ENCODE measurements around the gene LUC7L.
"Not testable (repeated sequence)": the region's sequence is repeated elsewhere in the genome, so short reads cannot be mapped to it uniquely, and the experiment has no call there.

LUC7L gene

DNA sequence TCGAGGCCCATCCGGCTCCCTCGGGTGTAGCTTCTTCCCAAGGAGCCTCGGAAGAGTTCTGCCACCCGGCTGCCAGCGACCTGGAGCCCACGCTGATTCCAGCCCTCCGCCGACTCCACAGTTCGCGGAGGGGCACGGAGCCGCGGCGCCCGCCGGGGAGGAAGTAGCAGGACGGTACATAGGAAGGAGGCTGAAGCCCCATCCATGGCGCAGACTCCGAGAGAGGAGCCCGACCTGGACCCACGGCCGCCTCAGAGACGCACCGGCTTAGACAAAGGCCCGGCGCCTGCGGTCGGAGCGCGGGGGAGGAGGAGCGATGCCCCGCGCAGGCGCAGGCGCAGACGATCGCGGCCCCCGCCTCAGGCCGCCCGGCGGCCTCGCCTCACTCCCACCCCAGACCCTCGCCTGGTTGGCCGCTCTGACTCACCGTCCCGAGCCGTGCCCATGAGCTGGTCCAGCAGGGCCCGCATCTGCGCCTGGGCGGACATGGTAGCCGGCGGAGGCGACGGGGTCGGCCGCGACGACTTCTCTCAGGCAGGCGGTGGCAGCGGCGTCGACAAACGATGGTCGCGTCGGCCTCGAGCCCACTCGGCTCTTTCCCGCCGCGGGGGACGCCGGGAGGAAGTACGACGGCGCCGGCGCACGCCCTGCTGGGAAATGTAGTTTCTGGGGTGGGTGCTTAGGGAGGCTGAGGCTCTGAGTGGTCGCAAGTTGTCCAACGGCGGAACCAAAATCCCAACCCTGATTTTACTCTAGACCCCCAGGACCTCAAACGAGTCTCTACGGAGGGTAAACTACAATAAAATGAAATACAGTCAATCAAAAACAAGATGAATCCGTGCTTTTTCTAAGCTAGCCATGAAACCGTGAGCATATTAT, at the start of gene LUC7L:
TSS of gene LUC7L (minus strand) at position 598 of the 879 bp plus-strand sequence. CDS start at position 488, 110 bp downstream.
- peak; percentile 81 for DNase-seq (ENCODE audit: low read depth)

DNA sequence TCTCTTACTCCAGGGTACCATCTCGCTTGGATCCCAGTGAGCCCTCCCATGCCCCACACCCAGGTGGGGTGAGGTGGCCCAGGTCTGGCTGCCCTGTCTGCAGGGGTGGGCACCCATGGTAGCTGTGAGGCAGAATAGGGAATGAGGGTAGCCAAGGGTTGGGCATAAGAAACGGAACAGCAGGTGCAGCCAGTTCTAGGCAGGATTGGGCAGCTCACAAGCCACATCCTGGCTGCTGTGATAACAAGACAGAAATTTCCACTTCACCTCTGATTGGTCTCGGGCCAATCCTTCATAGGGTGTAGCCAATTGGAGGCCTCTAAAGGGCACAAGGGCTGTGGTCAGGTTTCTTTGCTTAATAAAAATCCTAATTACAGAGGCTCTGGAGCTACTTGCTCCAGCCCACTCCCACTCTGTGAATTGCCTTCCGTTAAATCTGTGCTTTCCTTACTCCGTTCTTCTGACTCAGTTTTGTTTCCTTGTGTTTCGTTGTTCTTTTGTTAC, 49.7 kb upstream of the LUC7L start:
- DNase-seq (ENCODE audit: low read depth), result no peak

DNA sequence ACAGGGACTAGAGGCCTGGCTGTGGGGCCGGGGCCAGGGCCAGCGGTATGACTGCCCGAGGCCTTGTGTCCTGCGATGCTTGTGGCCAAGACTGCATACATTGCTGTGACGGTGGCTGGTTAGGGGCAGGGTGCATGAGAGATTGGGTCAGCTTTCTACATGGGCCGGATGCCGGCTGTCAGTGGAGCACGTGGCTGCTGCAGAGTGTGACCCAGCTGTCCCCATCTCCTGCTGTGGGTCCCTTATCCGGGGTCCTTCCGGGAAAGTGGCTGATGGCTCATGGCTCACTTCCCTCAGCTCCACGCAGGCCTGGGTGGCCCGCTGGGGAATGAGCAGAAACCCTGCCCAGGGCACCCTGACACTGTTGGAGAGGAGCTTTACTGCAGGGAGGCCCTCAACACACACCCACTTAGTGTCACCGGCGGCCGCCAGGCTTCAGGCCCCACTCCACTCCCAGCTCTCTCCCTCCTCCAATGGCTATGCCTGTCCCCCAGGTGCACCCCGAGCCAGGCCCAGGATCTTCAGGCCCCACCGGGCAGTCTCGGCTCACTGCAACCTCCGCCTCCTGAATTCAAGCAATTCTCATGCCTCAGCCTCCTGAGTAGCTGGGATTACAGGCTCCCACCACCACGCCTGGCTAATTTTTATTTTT, 47.3 kb upstream of the LUC7L start:
- DNase-seq (ENCODE audit: low read depth), result no peak

GRCh38 chr16:275786-276232, 46.6 kb upstream of the LUC7L start, which contains the start of gene RGS11:
RGS11 (minus strand) TSS chr16:275944; CDS start chr16:275911, 33 bp downstream.
- DNase-seq (ENCODE audit: low read depth), result no peak

- DNase-seq (ENCODE audit: low read depth), result no peak
Measured at GRCh38 chr16:275041-275641, 45.9 kb upstream of the LUC7L start.

DNA sequence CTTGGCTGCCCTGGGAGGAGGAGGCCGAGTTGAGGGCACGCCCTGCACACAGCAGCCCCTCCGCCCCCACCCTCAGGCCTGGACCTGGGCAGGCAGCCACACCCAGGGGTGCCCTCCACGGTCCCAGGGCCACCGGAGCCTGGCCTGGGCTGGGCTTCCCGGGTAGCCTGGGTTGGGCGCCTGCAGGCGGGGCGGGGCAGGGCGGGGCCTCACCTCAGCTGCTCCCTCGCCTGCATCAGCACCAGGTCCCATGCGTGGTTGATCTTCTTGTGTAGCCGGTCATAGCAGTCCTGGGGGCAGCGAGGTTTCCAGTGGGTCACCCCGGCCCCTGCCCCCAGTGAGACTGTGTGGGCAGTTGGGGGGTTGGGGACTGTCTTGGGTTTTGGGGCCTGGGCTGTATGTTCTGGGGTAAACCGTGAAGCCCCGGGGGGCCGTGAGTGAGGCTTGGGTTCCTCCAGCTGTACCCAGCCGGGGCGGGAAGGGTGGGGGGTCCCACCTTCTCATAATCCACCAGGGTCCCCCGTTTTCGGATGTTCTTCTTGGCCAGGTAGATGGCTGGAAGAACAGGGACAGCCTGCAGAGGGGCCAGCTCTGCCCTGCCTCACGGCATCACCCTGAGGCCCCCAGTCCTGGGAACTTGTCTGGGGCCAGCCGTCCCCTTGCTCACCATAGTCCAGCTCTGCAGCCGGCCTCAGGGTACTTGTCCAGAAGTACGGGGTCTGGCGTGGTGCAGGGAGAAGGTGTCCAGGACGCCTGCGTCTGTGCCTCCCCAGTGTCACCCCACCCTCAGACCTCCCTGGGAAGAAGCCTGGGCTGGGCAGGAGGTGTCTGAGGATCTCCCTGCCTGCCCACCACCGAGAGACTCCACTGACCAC, 44.5 kb upstream of the LUC7L start:
- DNase-seq (ENCODE audit: low read depth), result no peak

DNA sequence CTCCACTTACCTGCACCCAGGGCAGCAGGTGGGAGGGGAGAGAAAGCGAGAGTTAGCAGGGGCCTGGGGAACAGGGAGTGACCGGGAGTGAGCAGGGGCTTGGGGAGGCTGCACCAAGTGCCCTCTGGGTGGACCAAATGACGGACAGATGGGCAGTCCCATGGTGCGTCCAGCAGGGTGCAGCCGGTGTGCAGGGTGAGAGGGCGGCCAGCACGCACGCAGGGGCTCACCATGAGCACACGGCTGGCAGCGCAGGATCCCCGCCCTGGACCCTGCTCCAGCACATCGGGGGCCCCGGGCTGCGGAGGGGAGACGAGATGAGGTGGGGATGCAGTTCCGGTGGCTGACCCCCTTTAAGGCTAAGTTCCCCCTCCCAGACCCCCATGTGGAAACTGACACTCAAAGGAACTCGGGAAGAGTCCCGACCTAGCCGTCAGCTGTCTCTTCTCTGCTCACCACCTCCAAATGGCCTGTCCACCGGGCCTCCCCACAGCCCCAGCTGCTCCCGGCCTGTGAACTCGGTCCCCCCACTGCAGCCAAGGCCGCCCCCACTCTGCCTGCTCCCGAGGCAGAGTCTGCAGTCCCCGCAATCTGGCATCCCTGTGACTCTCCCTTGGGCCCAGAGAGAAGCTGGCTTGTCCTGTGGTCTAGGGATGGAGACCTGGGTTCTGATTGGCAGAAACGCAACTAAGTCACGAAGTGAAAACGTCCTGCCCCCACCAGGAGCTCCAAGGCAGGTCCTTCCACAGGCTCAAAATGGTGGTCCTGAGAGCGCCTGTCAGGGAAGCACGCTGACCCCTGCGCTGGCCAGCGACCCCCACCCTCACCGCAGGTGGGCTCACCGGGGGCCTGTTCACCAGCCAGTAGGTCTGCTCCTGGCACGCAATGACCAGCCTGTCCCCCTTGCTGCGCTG, 43.6 kb upstream of the LUC7L start:
- no peak for DNase-seq (ENCODE audit: low read depth)

DNA sequence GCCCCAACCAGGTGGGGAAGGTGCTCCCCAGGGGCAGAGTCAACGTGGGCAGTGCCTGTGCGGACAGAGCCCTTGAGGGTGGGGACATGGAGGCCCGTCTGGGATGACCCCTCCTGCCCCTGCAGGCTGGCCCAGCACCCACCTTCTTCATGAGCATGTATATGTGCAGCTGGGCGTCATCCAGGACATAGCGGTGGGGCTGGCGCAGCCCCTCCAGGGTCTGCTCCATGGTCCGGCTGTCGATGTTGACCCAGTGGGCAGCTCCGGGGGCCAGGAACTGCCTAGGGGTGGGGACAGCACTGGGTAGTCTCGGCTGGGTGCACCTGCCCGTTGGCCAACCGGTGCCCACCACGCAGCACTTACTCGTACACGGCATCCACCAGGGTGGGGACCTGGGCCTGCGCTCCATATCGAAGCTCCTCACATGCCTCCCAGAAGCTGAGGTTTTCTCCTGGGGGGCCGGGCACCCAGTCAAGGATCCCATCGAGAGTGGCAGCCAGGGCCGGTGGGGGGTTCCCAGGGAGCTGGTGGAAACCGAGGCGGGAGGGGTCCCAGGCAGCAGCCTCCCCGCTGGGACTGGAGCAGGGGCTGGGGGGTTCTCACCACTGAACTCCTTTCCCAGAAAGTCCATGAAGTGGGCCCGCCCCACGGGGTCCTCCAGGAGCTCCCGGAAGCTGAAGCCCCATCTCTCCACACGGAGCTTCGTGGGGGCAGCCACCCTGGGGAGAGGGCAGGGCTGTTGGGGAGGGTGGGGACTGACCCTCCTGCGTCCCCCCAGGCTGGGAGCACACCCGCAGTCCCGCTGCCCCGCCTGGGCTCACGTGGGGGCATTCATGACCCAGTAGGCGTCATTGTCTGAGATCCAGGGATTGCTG, 41.4 kb upstream of the LUC7L start:
- DNase-seq (ENCODE audit: low read depth), result no peak

- no peak for DNase-seq (ENCODE audit: low read depth)
Measured at GRCh38 chr16:269061-269796, 40.0 kb upstream of the LUC7L start.

DNA sequence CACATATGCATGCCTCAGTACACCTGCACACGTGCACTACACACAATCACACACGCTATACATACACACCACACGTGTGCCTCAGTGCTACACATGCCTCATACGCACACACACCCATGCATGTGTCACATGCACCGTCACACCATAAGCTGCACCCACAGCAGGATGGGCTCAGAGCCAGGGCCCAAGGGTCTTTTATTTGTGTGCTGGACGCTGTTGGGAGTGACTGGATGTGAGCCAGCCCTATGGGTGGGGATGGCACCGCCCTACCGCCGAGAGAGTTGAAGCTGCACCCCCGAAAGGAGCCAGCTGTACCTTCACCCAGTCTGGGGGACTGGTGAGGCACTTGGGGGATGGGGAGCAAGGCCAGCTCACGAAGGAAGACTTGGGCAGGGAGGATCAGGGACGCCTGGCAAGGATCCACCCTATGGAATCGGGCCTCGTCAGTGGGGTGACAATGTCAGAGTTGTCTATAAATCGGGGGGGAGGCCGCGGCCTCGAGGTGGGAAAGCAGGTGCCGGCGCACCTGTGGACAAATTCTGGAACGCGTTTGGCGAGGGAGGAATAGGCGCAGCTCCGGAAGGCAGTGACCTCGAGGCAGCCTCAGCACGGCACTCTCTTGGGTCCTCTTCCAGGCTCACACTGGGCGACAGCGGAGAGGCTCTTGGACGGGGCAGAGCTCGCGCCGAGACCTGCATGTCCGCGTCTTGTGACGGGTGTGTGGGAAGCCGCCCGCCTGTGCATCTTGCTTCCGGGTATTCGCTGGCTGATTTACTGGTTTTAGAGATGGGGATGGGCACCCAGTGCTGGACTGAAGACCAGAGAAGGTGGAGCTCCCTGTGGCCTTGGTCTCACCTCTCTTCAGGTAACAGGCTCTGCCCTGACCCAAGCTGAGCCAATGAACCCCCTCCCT, 39.1 kb upstream of the LUC7L start:
- DNase-seq (ENCODE audit: low read depth), result no peak

DNA sequence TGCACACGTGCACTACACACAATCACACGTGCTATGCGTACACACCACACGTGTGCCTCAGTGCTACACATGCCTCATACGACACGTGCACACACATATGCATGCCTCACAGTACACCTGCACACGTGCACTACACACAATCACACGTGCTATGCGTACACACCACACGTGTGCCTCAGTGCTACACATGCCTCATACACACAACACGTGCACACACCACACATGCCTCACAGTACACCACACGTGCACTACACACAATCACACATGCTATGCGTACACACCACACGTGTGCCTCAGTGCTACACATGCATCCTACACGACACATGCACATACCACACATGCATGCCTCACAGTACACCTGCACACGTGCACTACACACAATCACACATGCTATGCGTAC, 38.3 kb upstream of the LUC7L start:
- DNase-seq (ENCODE audit: low read depth), result not testable (repeated sequence)

- no peak for DNase-seq (ENCODE audit: low read depth)
Measured at GRCh38 chr16:266258-267164, 37.3 kb upstream of the LUC7L start.

DNA sequence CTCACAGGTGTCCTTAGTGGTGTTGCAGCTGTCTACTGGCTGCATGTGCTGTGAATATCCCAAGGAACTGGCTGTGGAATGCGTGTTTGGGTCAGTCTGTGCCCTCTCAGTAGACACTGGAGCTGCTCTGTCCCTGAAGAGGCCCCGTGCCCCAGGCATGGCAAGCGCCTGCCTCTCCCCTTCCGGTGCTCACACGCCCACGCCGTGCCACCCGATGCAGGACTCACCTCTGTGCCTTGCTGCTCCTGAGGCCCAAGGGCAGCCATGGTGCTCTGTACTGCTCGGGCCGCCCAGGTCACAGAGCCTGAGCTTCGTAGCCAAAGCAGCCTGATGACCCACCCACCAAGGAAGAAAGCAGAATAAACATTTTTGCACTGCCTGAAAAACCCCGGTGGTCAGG, 36.5 kb upstream of the LUC7L start:
- DNase-seq (ENCODE audit: low read depth), result no peak

GRCh38 chr16:265002-265529, 35.8 kb upstream of the LUC7L start:
- DNase-seq (ENCODE audit: low read depth), result no peak

DNA sequence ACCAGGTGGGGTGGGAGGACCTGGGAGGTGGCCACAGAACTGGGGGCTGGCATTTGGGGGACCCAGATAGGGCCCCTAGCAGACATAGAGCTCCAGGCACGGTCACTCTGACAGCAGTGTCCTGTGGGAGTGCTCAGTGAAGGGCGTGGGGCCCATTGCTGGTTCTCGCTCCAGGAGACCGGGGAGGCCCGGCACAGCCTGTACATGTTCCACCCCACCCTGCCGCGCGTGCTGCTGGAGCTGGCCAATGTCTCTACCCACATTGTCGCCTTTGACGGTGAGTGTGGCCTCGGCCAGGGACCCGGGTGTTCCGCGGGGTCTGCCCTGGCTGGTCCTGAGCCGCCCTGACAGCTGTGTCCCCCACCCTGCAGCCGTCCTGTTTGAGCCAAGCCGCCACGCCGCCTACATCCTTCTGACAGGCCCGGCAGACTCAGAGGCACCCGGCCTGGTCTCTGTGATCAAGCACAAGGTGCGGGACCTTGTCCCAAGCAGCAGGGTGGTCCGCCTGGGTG, 35.2 kb upstream of the LUC7L start:
- DNase-seq (ENCODE audit: low read depth), result no peak

DNA sequence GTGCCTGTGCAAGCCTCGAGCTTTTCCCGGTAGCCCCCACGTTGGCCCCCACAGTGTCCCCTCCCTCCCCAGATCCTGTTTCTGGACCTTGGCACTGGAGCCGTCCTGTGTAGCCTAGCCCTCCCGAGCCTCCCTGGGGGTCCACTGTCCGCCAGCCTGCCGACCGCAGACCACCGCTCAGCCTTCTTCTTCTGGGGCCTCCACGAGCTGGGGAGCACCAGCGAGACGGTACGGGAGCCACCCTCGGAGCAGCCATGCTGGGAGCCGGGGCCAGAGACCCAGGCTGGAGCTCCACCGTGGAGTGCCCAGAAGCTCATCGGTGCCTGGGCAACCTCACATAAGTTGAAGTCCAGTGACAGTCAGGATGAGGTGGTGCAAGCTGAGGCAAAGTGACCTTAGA, 34.7 kb upstream of the LUC7L start:
- DNase-seq (ENCODE audit: low read depth), result no peak
